ENCODE results near the gene RBM19.

GRCh38 chr12:113990250-113991223 lies 24.4 kb upstream of the RBM19 start:
- TF ChIP-seq CTBP1 (IDR thresholded peaks at IDR 0.05; ENCODE audit: borderline replicate concordance): no peak
- TF ChIP-seq FOXK2 (IDR thresholded peaks at IDR 0.05): no peak
- TF ChIP-seq SUZ12 (IDR thresholded peaks at IDR 0.05): no peak
- no peak for TF ChIP-seq ELF4 (IDR thresholded peaks at IDR 0.05)
- no peak for TF ChIP-seq TARDBP (IDR thresholded peaks at IDR 0.05)
- TF ChIP-seq LEF1 (IDR thresholded peaks at IDR 0.05; ENCODE audit: borderline replicate concordance): no peak
- TF ChIP-seq HDGF (IDR thresholded peaks at IDR 0.05; ENCODE audit: borderline replicate concordance): no peak
- TF ChIP-seq FOXM1 (IDR thresholded peaks at IDR 0.05; ENCODE audit: borderline replicate concordance): no peak
- TF ChIP-seq SP1 (IDR thresholded peaks at IDR 0.05): no peak
- no peak for TF ChIP-seq L3MBTL2 (conservative IDR thresholded peaks at IDR 0.05)
- TF ChIP-seq NFRKB (IDR thresholded peaks at IDR 0.05): no peak
- TF ChIP-seq PKNOX1 (IDR thresholded peaks at IDR 0.05): no peak
